Activated CD4-positive, alpha-beta T cell treated with anti-CD3 and anti-CD28 coated beads, Interleukin-2, amount 50 U/mL, for 48 hours (primary cell): ENCODE measurements around the gene ANO1.

Experiments
- DNase-seq, 2 experiments: peaks; one replicate each; pipeline ENCODE4 v3.0.0-alpha.2; 2020

ANO1 gene

GRCh38 chr11:70226183-70226582 is 148.1 kb downstream of the ANO1 start:
- DNase-seq, result no peak

GRCh38 chr11:70226967-70227366 is 148.8 kb downstream of the ANO1 start:
- peak in 1 of 2 experiments; percentile 24 for DNase-seq

- no peak for DNase-seq
Observed at GRCh38 chr11:70229737-70230136, 151.6 kb downstream of the ANO1 start.

- no peak for DNase-seq
Observed at GRCh38 chr11:70230151-70230839, 152.2 kb downstream of the ANO1 start.

- DNase-seq, result no peak
Observed at GRCh38 chr11:70230840-70231710, 153.0 kb downstream of the ANO1 start.

- no peak for DNase-seq
Observed at GRCh38 chr11:70233034-70233433, 154.9 kb downstream of the ANO1 start.

GRCh38 chr11:70233511-70233934 is 155.4 kb downstream of the ANO1 start:
- DNase-seq, result no peak

GRCh38 chr11:70233962-70234361 is 155.8 kb downstream of the ANO1 start:
- DNase-seq, result no peak
